Nephron progenitor cell (in vitro differentiated cells): ENCODE data around the gene CARD14.

ENCODE experiments used
- DNase-seq: peaks from one replicate; pipeline ENCODE4 v3.0.0; 2021
- H3K27ac Mint-ChIP-seq: 2 replicates; pipeline ENCODE4 v1.8.0; 2021; ENCODE audit warnings: mild to moderate bottlenecking, moderate library complexity, mixed read lengths
- H3K27me3 Mint-ChIP-seq: 2 replicates; pipeline ENCODE4 v1.8.0; 2021; ENCODE audit warnings: mild to moderate bottlenecking, low read depth, mixed read lengths; ENCODE audit not compliant: poor library complexity
- H3K36me3 Mint-ChIP-seq: 2 replicates; pipeline ENCODE4 v1.8.0; 2021; ENCODE audit warnings: low read depth, mixed read lengths
- H3K4me1 Mint-ChIP-seq: 2 replicates; pipeline ENCODE4 v1.8.0; 2021; ENCODE audit warnings: mixed read lengths
- H3K4me3 Mint-ChIP-seq: 2 replicates; pipeline ENCODE4 v1.8.0; 2021; ENCODE audit warnings: mild to moderate bottlenecking, moderate library complexity, mixed read lengths
- H3K9me3 Mint-ChIP-seq: 2 replicates; pipeline ENCODE4 v1.8.0; 2021; ENCODE audit warnings: mild to moderate bottlenecking, moderate library complexity, mixed read lengths
- TF ChIP-seq, protein P1 (sequence below): fragments of 200-600 bp; sonication (generic); IDR thresholded peaks from 2 replicates; pipeline ENCODE4 v1.5.0; 2021; ENCODE audit warnings: antibody characterized with exemption

Gene CARD14

DNA sequence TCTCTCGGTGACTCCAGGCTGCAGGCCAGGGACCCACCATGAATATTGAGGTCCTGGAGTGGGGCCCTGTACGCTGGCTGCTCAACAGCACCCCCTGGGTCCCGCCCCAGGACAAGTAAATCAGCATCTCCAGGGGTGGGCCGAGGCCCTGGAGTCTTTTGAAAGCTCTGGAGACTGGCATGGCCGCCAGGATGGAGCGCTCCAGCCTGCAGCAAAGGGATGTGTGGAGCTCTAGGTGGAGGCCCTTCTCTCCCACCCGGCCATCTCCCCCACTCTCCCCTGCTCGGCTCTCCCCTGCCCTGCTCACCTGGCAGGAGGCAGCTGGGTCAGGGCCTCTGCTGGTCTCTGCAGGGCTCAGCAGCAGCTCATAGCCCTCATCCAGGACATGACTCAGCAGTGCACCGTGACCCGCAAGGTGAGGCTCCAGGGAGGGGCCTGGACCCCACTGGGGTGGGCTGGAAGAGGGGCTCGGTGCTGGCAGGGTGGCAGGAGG is 33.7 kb downstream of the CARD14 start:
- TF ChIP-seq, protein P1, sequence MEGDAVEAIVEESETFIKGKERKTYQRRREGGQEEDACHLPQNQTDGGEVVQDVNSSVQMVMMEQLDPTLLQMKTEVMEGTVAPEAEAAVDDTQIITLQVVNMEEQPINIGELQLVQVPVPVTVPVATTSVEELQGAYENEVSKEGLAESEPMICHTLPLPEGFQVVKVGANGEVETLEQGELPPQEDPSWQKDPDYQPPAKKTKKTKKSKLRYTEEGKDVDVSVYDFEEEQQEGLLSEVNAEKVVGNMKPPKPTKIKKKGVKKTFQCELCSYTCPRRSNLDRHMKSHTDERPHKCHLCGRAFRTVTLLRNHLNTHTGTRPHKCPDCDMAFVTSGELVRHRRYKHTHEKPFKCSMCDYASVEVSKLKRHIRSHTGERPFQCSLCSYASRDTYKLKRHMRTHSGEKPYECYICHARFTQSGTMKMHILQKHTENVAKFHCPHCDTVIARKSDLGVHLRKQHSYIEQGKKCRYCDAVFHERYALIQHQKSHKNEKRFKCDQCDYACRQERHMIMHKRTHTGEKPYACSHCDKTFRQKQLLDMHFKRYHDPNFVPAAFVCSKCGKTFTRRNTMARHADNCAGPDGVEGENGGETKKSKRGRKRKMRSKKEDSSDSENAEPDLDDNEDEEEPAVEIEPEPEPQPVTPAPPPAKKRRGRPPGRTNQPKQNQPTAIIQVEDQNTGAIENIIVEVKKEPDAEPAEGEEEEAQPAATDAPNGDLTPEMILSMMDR: no peak
- Mint-ChIP-seq H3K36me3 (peaks cover 15% of the 10 kb centered on the region), H3K4me1 (peaks cover 10% of the 10 kb centered on the region), H3K27me3 (peaks cover 3% of the 10 kb centered on the region), H3K27ac (no peak overlapping the region), H3K9me3 (no peaks in the 10 kb centered on the region), H3K4me3 (no peak overlapping the region)
- no peak for DNase-seq

DNA sequence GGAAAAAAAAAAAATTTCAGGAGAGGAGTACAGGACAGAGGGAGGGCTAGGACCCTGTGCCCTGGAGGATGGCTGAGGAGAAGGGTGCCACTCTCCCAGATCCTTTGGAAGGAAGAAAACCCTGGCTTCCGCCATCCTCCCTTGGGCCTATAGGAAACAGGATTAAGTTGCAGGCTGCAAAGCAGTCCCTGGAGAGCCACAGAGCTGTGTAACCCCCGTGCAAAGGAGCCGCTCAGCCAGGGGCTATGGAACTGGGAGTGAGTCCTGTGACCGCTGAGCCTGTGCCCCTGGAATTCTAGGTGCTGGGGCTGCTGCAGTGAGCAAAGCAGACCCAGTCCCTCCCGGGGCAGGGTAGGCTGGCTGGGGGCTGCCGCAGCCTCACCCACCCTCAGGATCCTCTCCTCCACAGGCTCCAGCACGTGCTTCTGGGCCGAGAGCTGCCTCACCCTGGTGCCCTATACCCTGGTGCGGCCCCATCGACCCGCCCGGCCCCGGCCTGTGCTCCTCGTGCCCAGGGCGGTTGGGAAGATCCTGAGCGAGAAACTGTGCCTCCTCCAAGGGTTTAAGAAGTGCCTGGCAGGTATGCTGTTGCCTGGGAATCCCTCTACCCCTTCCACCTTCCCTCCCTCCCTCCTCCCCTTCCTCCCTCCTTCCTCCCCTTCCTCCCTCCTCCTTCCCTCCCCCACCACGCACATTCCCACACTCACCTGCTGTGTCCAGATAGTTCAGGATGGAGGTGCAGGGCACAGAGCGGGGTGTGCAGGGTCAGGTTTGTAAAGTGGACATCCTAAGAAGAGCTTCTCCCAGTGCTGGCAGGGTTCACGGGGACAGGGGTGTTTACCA is 35.0 kb downstream of the CARD14 start:
- H3K9me3 Mint-ChIP-seq: no peaks in the 10 kb centered on the region
- H3K4me1 Mint-ChIP-seq: peaks cover 4% of the 10 kb centered on the region
- TF ChIP-seq, protein P1: no peak
- H3K36me3 Mint-ChIP-seq: peaks cover 15% of the 10 kb centered on the region
- peaks cover 3% of the 10 kb centered on the region for H3K27me3 Mint-ChIP-seq
- no peak for DNase-seq
- no peak overlapping the region for H3K27ac Mint-ChIP-seq
- no peak overlapping the region for H3K4me3 Mint-ChIP-seq

DNA sequence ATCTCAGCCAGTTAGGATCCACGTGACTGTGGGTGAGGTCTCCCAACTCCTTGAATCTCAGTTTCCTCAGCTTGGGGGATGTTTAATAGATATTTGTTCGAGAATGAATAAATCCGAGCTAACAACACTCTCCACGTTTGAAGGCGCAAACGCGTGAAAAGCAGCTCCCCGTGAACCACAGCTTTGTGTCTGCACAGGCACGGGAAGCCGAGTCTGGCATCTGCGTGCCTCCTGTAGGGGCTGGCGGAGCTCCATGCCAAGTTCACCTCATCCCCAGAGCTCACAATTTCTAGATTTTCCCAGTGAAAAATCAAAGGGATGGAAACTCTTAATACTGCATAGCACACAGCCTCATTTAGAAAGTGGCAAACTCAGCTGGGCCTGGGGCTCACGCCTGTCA is 36.0 kb downstream of the CARD14 start:
- H3K27me3 Mint-ChIP-seq: peaks cover 3% of the 10 kb centered on the region
- H3K36me3 Mint-ChIP-seq: peaks cover 24% of the 10 kb centered on the region
- H3K4me1 Mint-ChIP-seq: peaks cover 4% of the 10 kb centered on the region
- no peak overlapping the region for H3K27ac Mint-ChIP-seq
- H3K9me3 Mint-ChIP-seq: no peaks in the 10 kb centered on the region
- DNase-seq: no peak
- TF ChIP-seq, protein P1: no peak
- H3K4me3 Mint-ChIP-seq: no peak overlapping the region

DNA sequence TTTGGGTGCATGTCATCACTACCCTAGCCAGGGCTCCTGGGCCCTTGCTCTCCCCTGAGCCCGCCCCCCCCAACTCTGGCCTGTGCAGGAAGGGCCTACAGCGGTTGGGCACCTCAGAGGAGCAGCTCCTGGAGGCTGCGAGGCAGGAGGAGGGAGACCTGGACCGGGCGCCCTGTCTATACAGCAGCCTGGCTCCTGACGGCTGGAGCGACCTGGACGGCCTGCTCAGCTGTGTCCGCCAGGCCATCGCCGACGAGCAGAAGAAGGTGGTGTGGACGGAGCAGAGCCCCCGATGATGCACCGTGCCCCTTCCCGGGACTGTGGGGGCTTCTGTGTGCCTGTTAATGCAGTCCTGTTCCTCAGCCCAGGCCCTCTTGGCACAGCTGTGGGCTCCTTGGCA is 38.2 kb downstream of the CARD14 start:
- H3K36me3 Mint-ChIP-seq: peaks cover 19% of the 10 kb centered on the region
- H3K4me3 Mint-ChIP-seq: no peak overlapping the region
- H3K27me3 Mint-ChIP-seq: no peaks in the 10 kb centered on the region
- no peaks in the 10 kb centered on the region for H3K9me3 Mint-ChIP-seq
- no peak overlapping the region for H3K27ac Mint-ChIP-seq
- DNase-seq: no peak
- TF ChIP-seq, protein P1: no peak
- peaks cover 4% of the 10 kb centered on the region for H3K4me1 Mint-ChIP-seq

DNA sequence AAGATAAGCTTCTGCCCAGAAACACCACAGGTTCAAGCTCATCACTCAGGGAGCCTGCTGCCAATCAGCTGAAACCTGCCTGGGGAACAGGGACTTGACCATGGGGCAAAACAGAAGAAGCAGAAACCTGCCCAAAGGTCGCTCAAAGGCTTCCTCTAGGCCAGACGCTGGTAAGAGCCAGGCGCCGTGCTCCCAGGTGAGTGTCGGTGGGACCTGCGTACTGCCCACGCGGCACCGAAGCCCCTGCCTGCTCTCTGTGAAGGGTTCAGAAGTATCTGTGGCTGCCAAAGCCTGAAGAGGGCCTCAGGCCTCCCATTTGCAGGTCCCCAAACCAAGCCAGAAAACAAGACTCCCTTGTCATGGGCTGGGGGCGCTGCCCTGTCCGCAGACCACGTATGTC is 39.9 kb downstream of the CARD14 start:
- Mint-ChIP-seq H3K9me3 (no peaks in the 10 kb centered on the region), H3K27me3 (no peaks in the 10 kb centered on the region), H3K27ac (no peak overlapping the region), H3K36me3 (peaks cover 19% of the 10 kb centered on the region), H3K4me1 (no peaks in the 10 kb centered on the region), H3K4me3 (no peak overlapping the region)
- TF ChIP-seq, protein P1: no peak
- no peak for DNase-seq
